BE2C (cell line): ENCODE data around the gene ASAP3.

ENCODE experiments used
- DNase-seq: peaks from one replicate; pipeline ENCODE4 v3.0.0-alpha.2; 2020
- H3K27me3 ChIP-seq: fragments of 250-450 bp; sonication (Bioruptor Pico); 2 replicates; pipeline ENCODE4 v1.5.1; 2020; ENCODE audit warnings: mild to moderate bottlenecking
- H3K36me3 ChIP-seq: fragments of 250-450 bp; sonication (Bioruptor Pico); 2 replicates; pipeline ENCODE4 v1.5.1; 2020; ENCODE audit warnings: mild to moderate bottlenecking
- H3K4me1 ChIP-seq: fragments of 250-450 bp; sonication (Bioruptor Pico); 2 replicates; pipeline ENCODE4 v1.5.1; 2020
- H3K4me3 ChIP-seq: 2 replicates; pipeline ENCODE4 v1.5.1; 2011; ENCODE audit warnings: low read depth, low read length
- H3K9me3 ChIP-seq: fragments of 250-450 bp; sonication (Bioruptor Pico); 2 replicates; pipeline ENCODE4 v1.5.1; 2020
- CTCF ChIP-seq: IDR thresholded peaks from 2 replicates; pipeline ENCODE4 v1.5.1; 2012; ENCODE audit warnings: mild to moderate bottlenecking, low read depth, low read length

Gene ASAP3

GRCh38 chr1:23469372-23469982 is 14.5 kb downstream of the ASAP3 start:
- H3K9me3 ChIP-seq = no peaks in the 10 kb centered on the region
- DNase-seq = no peak
- no peaks in the 10 kb centered on the region for H3K36me3 ChIP-seq
- H3K27me3 ChIP-seq = no peaks in the 10 kb centered on the region
- H3K4me3 ChIP-seq = no peak overlapping the region
- H3K4me1 ChIP-seq = no peaks in the 10 kb centered on the region
- TF ChIP-seq CTCF = no peak

- no peaks in the 10 kb centered on the region for H3K36me3 ChIP-seq
- H3K4me3 ChIP-seq = no peak overlapping the region
- H3K27me3 ChIP-seq = no peaks in the 10 kb centered on the region
- H3K4me1 ChIP-seq = no peaks in the 10 kb centered on the region
- no peaks in the 10 kb centered on the region for H3K9me3 ChIP-seq
- no peak for DNase-seq
- TF ChIP-seq CTCF = no peak
Observed at GRCh38 chr1:23466423-23466989, 17.5 kb downstream of the ASAP3 start.

GRCh38 chr1:23463286-23463685 is 20.7 kb downstream of the ASAP3 start:
- no peaks in the 10 kb centered on the region for H3K9me3 ChIP-seq
- DNase-seq = no peak
- no peaks in the 10 kb centered on the region for H3K4me1 ChIP-seq
- H3K27me3 ChIP-seq = no peaks in the 10 kb centered on the region
- TF ChIP-seq CTCF = no peak
- no peak overlapping the region for H3K4me3 ChIP-seq
- H3K36me3 ChIP-seq = no peaks in the 10 kb centered on the region

DNA sequence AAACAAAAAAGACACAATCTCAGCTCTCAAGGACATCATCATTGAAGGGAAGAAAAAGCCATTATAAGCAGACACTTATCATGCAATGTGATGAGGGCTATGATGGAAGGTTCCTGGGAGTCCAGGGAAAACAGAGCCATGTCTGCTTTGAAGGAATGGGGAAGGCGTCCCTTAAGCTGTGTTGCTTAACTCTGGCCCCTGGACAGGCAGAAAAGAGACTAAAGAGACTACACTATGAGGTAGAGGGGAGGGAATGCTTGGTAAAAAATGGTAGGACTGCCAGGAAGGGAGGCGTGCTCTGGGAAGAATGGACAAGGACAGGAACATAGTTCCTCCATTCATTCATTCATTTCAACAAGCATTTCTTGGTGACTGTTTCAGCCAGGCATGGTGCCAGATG is 21.2 kb downstream of the ASAP3 start:
- Histone ChIP-seq H3K9me3 (no peaks in the 10 kb centered on the region), H3K36me3 (no peaks in the 10 kb centered on the region), H3K4me3 (no peak overlapping the region), H3K27me3 (no peaks in the 10 kb centered on the region), H3K4me1 (no peaks in the 10 kb centered on the region)
- no peak for TF ChIP-seq CTCF
- no peak for DNase-seq

DNA sequence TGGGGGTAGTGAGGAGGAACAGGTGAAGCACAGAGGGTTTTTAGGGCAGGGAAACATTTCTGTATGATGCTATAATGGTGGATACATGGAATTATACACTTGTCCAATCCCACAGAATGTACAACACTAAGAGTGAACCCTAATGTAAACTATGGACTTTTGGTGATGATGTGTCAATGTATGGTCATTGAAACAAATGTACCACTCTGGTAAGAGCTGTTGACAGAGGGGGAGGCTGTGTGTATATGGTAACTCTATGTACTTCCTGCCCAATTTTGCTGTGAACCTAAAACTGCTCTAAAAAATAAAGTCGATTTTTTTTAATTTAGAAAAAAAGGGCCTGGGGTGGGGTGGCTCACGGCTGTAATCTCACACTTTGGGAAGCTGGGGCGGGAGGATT is 22.9 kb downstream of the ASAP3 start:
- no peaks in the 10 kb centered on the region for H3K36me3 ChIP-seq
- H3K27me3 ChIP-seq = no peaks in the 10 kb centered on the region
- no peak for DNase-seq
- no peaks in the 10 kb centered on the region for H3K9me3 ChIP-seq
- no peak overlapping the region for H3K4me3 ChIP-seq
- H3K4me1 ChIP-seq = no peaks in the 10 kb centered on the region
- no peak for TF ChIP-seq CTCF

- Histone ChIP-seq H3K4me1 (no peaks in the 10 kb centered on the region), H3K4me3 (no peak overlapping the region), H3K36me3 (no peaks in the 10 kb centered on the region), H3K9me3 (no peaks in the 10 kb centered on the region), H3K27me3 (no peaks in the 10 kb centered on the region)
- TF ChIP-seq CTCF = no peak
- DNase-seq = no peak
Observed at GRCh38 chr1:23460519-23460918, 23.5 kb downstream of the ASAP3 start.
